HepG2 (cell line): ENCODE measurements around the gene ADAMTS17. TPM values are rescaled to one million over a fixed set of nuclear protein-coding genes. Genes with fewer than 3 reads are reported as not detected.

ENCODE experiments used
- ATAC-seq: fragments of 200-7000 bp; cut with Tn5 transposase; 3 replicates; pipeline ENCODE4 v1.9.1; 2020; ENCODE audit warnings: mild to moderate bottlenecking, moderate library complexity
- BruUV-seq: library from RNA; stranded (reverse); fragments of 400-500 nt; replicated peaks from 2 replicates; lab custom pipeline; 2021; lab: Mats Ljungman, UMichigan
- CTCF ChIA-PET: fragments of 300-600 bp; formaldehyde crosslinking; extraction: SDS; loops from one replicate; lab custom pipeline; 2021; ENCODE audit warnings: low total read pairs, inconsistent platforms, low intra/inter-chr PET ratio; lab: Yijun Ruan, JAX
- POLR2A ChIA-PET: fragments of 350-600 bp; sonication (Branson Sonifier 250); formaldehyde crosslinking; loops from one replicate; lab custom pipeline; 2020; ENCODE audit warnings: antibody characterized with exemption, inconsistent platforms; lab: Yijun Ruan, JAX
- DNase-seq: peaks from one replicate; pipeline ENCODE4 v3.0.0-alpha.2; 2015; ENCODE audit warnings: low spot score
- FAIRE-seq: peaks from 3 replicates; lab custom pipeline; 2011; peaks lifted over from hg19 to GRCh38; lab: Jason Lieb, UNC
- H2AFZ ChIP-seq: one replicate; pipeline ENCODE4 v1.6.1; 2011; ENCODE audit warnings: low read length, inconsistent platforms
- H3K27ac ChIP-seq: fragments of 300-600 bp; 3 replicates; pipeline ENCODE4 v1.8.0; 2011; ENCODE audit warnings: mixed run types, mild to moderate bottlenecking, mixed read lengths, low read length, inconsistent platforms; ENCODE audit not compliant: insufficient read depth; ENCODE audit errors: extremely low read length
- H3K27me3 ChIP-seq, 2 experiments: fragments of 200-600 bp in 1 of 2; 2 replicates in 1 of 2; 3 replicates in 1 of 2; pipeline versions ENCODE4 v1.6.0 to v1.8.0; 2011; ENCODE audit warnings: low read length in 2 of 2, mild to moderate bottlenecking in 2 of 2, moderate library complexity in 2 of 2, inconsistent platforms in 1 of 2; ENCODE audit not compliant: insufficient read depth in 2 of 2, control insufficient read depth in 1 of 2
- H3K36me3 ChIP-seq, 2 experiments: fragments of 200-600 bp in 1 of 2; replicated peaks in 1 of 2; 2 replicates in 1 of 2; 3 replicates in 1 of 2; pipeline versions ENCODE4 v1.5.1 to v1.8.0; 2011; ENCODE audit warnings: low read length in 2 of 2, inconsistent platforms in 1 of 2; ENCODE audit not compliant: insufficient read depth in 2 of 2, control insufficient read depth in 1 of 2
- H3K4me1 ChIP-seq: 2 replicates; pipeline ENCODE4 v1.5.1; 2012; ENCODE audit warnings: low read length, inconsistent platforms; ENCODE audit not compliant: insufficient read depth
- H3K4me2 ChIP-seq: 2 replicates; pipeline ENCODE4 v1.6.0; 2011; ENCODE audit warnings: low read depth, low read length, inconsistent platforms
- H3K4me3 ChIP-seq, 3 experiments: fragments of 200-600 bp in 1 of 3; sonication (generic), shearing (Covaris generic) in 1 of 3; replicated peaks in 1 of 3; 2 replicates each; pipeline ENCODE4 v1.5.1; 2011 to 2016; ENCODE audit warnings: low read length in 3 of 3, inconsistent platforms in 2 of 3, low read depth in 2 of 3, mild to moderate bottlenecking in 2 of 3, control low read depth in 1 of 3, mixed read lengths in 1 of 3; ENCODE audit not compliant: insufficient read depth in 1 of 3
- H3K79me2 ChIP-seq: one replicate; pipeline ENCODE4 v1.6.1; 2011; ENCODE audit warnings: low read length, inconsistent platforms; ENCODE audit not compliant: insufficient read depth
- H3K9ac ChIP-seq: 2 replicates; pipeline ENCODE4 v1.6.0; 2011; ENCODE audit warnings: mild to moderate bottlenecking, low read depth, low read length, inconsistent platforms; ENCODE audit not compliant: insufficient read depth
- H3K9me3 ChIP-seq: 2 replicates; pipeline ENCODE4 v1.5.1; 2012; ENCODE audit warnings: mild to moderate bottlenecking, low read length
- H4K20me1 ChIP-seq: 2 replicates; pipeline ENCODE4 v1.6.0; 2011; ENCODE audit warnings: inconsistent platforms, mild to moderate bottlenecking, low read length, moderate library complexity; ENCODE audit not compliant: insufficient read depth
- ARID2 ChIP-seq: sonication (generic); formaldehyde crosslinking; IDR thresholded peaks from 2 replicates; pipeline ENCODE4 v1.8.1; 2022; ENCODE audit warnings: mild to moderate bottlenecking, missing genetic modification reagents, borderline replicate concordance
- CREM ChIP-seq, 2 experiments: sonication (generic) in 1 of 2; formaldehyde crosslinking in 1 of 2; IDR thresholded peaks; 2 replicates each; pipeline versions ENCODE4 v1.4.0 to v1.6.1; 2016 to 2020; ENCODE audit warnings: antibody characterized with exemption in 1 of 2, mild to moderate bottlenecking in 1 of 2, missing genetic modification reagents in 1 of 2
- SETDB1 ChIP-seq: sonication (generic); formaldehyde crosslinking; IDR thresholded peaks from 2 replicates; pipeline ENCODE4 v1.5.1; 2020; ENCODE audit warnings: missing genetic modification reagents, mild to moderate bottlenecking, borderline replicate concordance
- THRA ChIP-seq: sonication (generic); formaldehyde crosslinking; IDR thresholded peaks from 2 replicates; pipeline ENCODE4 v1.4.0; 2020; ENCODE audit warnings: missing genetic modification reagents, borderline replicate concordance
- ZNF329 ChIP-seq: sonication (generic); formaldehyde crosslinking; IDR thresholded peaks from 2 replicates; pipeline ENCODE4 v1.9.0; 2021; ENCODE audit warnings: low read depth, mild to moderate bottlenecking, missing genetic modification reagents
- ZNF431 ChIP-seq: sonication (generic); formaldehyde crosslinking; IDR thresholded peaks from 2 replicates; pipeline ENCODE4 v1.9.0; 2022; ENCODE audit warnings: missing genetic modification reagents, low read depth, mild to moderate bottlenecking, borderline replicate concordance
- ZNF432 ChIP-seq: sonication (generic); formaldehyde crosslinking; IDR thresholded peaks from 2 replicates; pipeline ENCODE4 v1.5.0; 2020; ENCODE audit warnings: missing genetic modification reagents, mild to moderate bottlenecking, borderline replicate concordance
- ZNF512B ChIP-seq: sonication (generic); formaldehyde crosslinking; IDR thresholded peaks from 2 replicates; pipeline ENCODE4 v1.5.1; 2020; ENCODE audit warnings: missing genetic modification reagents, mild to moderate bottlenecking, borderline replicate concordance
- ZSCAN25 ChIP-seq: sonication (generic); formaldehyde crosslinking; IDR thresholded peaks from 2 replicates; pipeline ENCODE4 v1.8.0; 2022; ENCODE audit warnings: mild to moderate bottlenecking, missing genetic modification reagents
- ZSCAN29 ChIP-seq: sonication (generic); formaldehyde crosslinking; conservative IDR thresholded peaks from 2 replicates; pipeline ENCODE4 v1.4.0; 2020; ENCODE audit warnings: mild to moderate bottlenecking, missing genetic modification reagents
- WGBS: methylation state at CpG from one replicate; pipeline ENCODE4 v1.1.6; 2017; ENCODE audit warnings: low lambda C conversion rate; 5-methylcytosine and 5-hydroxymethylcytosine counted together
- in situ Hi-C: cut with HindIII; loops from 2 replicates; pipeline ENCODE4 v1.10.0; 2017; ENCODE audit warnings: low pct_unique_long_range_greater_than_20kb; ENCODE audit not compliant: extremely low pct_ligation_motif_present
- intact Hi-C: fragments of 100-400 bp; cut with micrococcal nuclease; formaldehyde crosslinking; loops from one replicate; pipeline ENCODE4 v1.10.0; 2022; ENCODE audit not compliant: unreplicated experiment
- polyA plus RNA-seq, 8 experiments: library from polyadenylated mRNA; depleted of rRNA in 3 of 8; stranded (reverse) in 7 of 8; unstranded in 1 of 8; fragments of >200 nt; fragmentation: Illumina TruSeq in 4 of 8; extraction: Trizol in 4 of 8; gene quantifications; 2 replicates each; pipeline versions ENCODE4 v1.2.1 to v1.2.3, GENCODE V29; 2011 to 2016; ENCODE audit warnings: low read depth in 4 of 8, missing spikeins in 1 of 8, mixed read lengths in 1 of 8; ENCODE audit not compliant: insufficient read depth in 1 of 8
- total RNA-seq, 5 experiments: library from RNA; depleted of rRNA; stranded (reverse); fragments of >200 nt; fragmentation: Illumina TruSeq; extraction: Trizol; gene quantifications; 2 replicates each; pipeline ENCODE4 v1.2.3, GENCODE V29; 2016; ENCODE audit warnings: low read depth in 1 of 5

The ADAMTS17 gene
- total and polyA plus RNA-seq, 2 of the 13 experiments (the other 11 are each of a cell fraction or from before 2014, with no cell fraction given), result 0.02 to 0.04 TPM

DNA sequence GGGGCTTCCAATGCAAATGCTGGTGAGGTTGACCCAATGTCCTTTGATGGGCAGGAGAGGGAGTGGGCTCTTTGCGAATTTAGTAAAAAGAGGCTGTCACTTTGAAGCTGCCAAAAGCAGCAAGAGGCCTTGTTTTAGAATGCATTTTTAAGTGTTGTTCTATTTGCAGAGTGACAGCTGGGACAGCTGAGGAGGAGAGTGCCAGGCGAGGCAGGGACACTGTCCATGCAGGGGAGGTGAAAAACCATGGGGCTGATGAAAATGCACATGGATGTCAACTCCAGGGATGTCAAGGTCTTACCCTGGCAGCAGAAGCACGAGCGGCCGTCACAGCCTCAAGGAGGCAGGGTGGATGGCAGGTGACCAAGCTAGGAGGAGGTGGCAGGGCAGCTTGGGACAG is 279.8 kb downstream of the ADAMTS17 start:
- DNase-seq, result no peak
- 21% methylated on average over 5 of the region's 5 CpGs for WGBS
- ATAC-seq, result no peak

DNA sequence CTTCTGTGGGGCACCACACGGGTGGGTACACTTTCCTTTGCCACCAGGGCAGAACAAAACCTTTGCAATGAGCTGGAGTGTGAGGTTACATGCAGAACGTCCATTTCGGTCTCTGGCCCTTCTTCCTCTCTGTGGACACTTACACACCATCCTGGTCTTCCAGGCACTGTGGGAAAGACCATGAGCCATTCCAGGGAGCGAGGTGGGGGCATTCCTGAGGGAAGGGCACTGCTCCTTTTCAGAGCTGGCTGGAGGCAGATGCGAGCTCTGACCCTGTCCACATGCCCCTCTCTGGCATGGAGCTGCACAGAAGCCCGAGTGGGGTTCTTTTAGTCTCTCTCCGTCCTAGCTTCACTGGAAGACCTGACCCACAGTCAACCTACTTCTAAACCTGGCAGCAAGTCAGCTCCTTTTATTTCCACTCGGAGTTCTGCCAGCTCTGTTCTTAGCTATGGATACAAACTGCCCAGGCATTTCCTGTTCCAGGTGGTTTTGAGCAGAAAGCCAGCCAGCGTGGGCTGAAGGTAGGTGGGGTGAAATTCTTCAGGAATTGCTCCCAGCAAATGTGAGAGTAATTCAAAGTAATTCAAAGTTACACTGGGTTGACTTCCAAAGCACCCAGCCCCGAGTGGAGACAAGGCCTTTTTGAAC is 281.4 kb downstream of the ADAMTS17 start:
- no peaks in the 10 kb centered on the region for H3K36me3 ChIP-seq
- CTCF ChIA-PET, result no interaction called here
- no peak for FAIRE-seq
- H3K9me3 ChIP-seq, result no peaks in the 10 kb centered on the region
- TF ChIP-seq ZNF512B (CRISPR knock-in tag) (no peak), ZSCAN25 (no peak), CREM (IDR thresholded peaks at IDR 0.05) (no peak), CREM (CRISPR knock-in tag; IDR thresholded peaks at IDR 0.05) (no peak), SETDB1 (no peak), ZNF432 (CRISPR knock-in tag) (no peak), THRA (no peak)
- TF ChIP-seq, all 625 proteins: peak for 0
- Histone ChIP-seq H3K27ac (no peak overlapping the region), H3K79me2 (no peaks in the 10 kb centered on the region), H3K4me3 (no peak overlapping the region), H3K27me3 (peaks cover 4 to 48% of the 10 kb centered on the region in 2 experiments; a peak in 3 of 5 replicates), H3K9ac (no peak overlapping the region), H2AFZ (no peak overlapping the region), H3K4me2 (no peak overlapping the region), H4K20me1 (no peaks in the 10 kb centered on the region), H3K4me1 (no peaks in the 10 kb centered on the region)
- in situ Hi-C loops, result no loop called here
- DNase-seq (no peak), ATAC-seq (no peak)
- no TSS peak for BruUV-seq
- POLR2A ChIA-PET, result no interaction called here
- 8% methylated on average over 9 of the region's 10 CpGs for WGBS
- intact Hi-C loops, result no loop called here

More for the DNA sequence above, 279.8 kb downstream of the ADAMTS17 start:
- H3K27me3 ChIP-seq, result peaks cover 4 to 39% of the 10 kb centered on the region in 2 experiments; a peak in 3 of 5 replicates
- BruUV-seq, result no TSS peak
- no peaks in the 10 kb centered on the region for H3K79me2 ChIP-seq
- ChIA-PET POLR2A (no interaction called here), CTCF (no interaction called here)
- H3K36me3 ChIP-seq, result no peaks in the 10 kb centered on the region
- no peak overlapping the region for H3K27ac ChIP-seq
- no peaks in the 10 kb centered on the region for H3K9me3 ChIP-seq
- no peak for TF ChIP-seq ARID2 (CRISPR knock-in tag)
- no peak for TF ChIP-seq ZSCAN29 (CRISPR knock-in tag)
- no peak for TF ChIP-seq ZNF329
- TF ChIP-seq ZNF431 (CRISPR knock-in tag), result no peak
- intact Hi-C loops (no loop called here), in situ Hi-C loops (no loop called here)
- H3K4me2 ChIP-seq, result no peak overlapping the region
- no peak overlapping the region for H2AFZ ChIP-seq
- FAIRE-seq, result no peak
- H3K9ac ChIP-seq, result no peak overlapping the region
- no peaks in the 10 kb centered on the region for H4K20me1 ChIP-seq
- H3K4me3 ChIP-seq, result no peak overlapping the region
- H3K4me1 ChIP-seq, result no peaks in the 10 kb centered on the region
